OCI-LY3 (cell line): ENCODE data around the gene ZNF488.

Source experiments
- H2AFZ ChIP-seq: fragments of 200-600, 300-600 bp; shearing (Covaris generic); 2 replicates; pipeline ENCODE4 v1.6.0; 2014; ENCODE audit warnings: antibody characterized with exemption, low read depth, low read length
- H3K27ac ChIP-seq: fragments of 200-600, 300-600 bp; sonication (generic); 2 replicates; pipeline ENCODE4 v1.5.1; 2014; ENCODE audit warnings: mild to moderate bottlenecking, low read length, moderate library complexity, mixed read lengths
- H3K27me3 ChIP-seq: fragments of 200-600, 300-600 bp; sonication (generic); 2 replicates; pipeline ENCODE4 v1.6.1; 2014; ENCODE audit warnings: low read depth, low read length, mixed read lengths
- H3K36me3 ChIP-seq: fragments of 200-600, 300-600 bp; sonication (generic); replicated peaks from 2 replicates; pipeline ENCODE3; 2014; ENCODE audit warnings: low read depth, low read length, mixed read lengths
- H3K4me1 ChIP-seq: fragments of 300-600, 200-600 bp; sonication (generic); 2 replicates; pipeline ENCODE4 v1.6.1; 2014; ENCODE audit warnings: low read length, mixed read lengths
- H3K4me2 ChIP-seq: fragments of 200-600, 300-600 bp; sonication (generic); 2 replicates; pipeline ENCODE4 v1.6.1; 2014; ENCODE audit warnings: low read length, mixed read lengths
- H3K4me3 ChIP-seq: fragments of 300-600, 200-600 bp; sonication (generic); 2 replicates; pipeline ENCODE4 v1.5.1; 2014; ENCODE audit warnings: antibody characterized with exemption, mild to moderate bottlenecking, low read length, moderate library complexity
- H3K79me2 ChIP-seq: fragments of 300-600, 200-600 bp; shearing (Covaris generic); 2 replicates; pipeline ENCODE4 v1.6.1; 2014; ENCODE audit warnings: mild to moderate bottlenecking, low read length, mixed read lengths
- H3K9ac ChIP-seq: fragments of 300-600, 200-600 bp; shearing (Covaris generic); 2 replicates; pipeline ENCODE4 v1.6.0; 2014; ENCODE audit warnings: mild to moderate bottlenecking, low read length, moderate library complexity
- H3K9me3 ChIP-seq: fragments of 200-600, 300-600 bp; shearing (Covaris generic); 2 replicates; pipeline ENCODE4 v1.6.1; 2014; ENCODE audit warnings: low read length, mixed read lengths; ENCODE audit not compliant: insufficient read depth
- H4K20me1 ChIP-seq: fragments of 200-600, 300-600 bp; sonication (generic); 2 replicates; pipeline ENCODE4 v1.6.1; 2016; ENCODE audit warnings: low read length, mixed read lengths; ENCODE audit not compliant: insufficient read depth
- EZH2phosphoT487 ChIP-seq: fragments of 200-600 bp; shearing (Covaris generic); IDR thresholded peaks from 2 replicates; pipeline ENCODE4 v1.6.1; 2018; ENCODE audit warnings: antibody characterized with exemption, mixed run types, low read depth
- TF ChIP-seq, protein P1 (sequence below): fragments of 200-600, 300-600 bp; sonication (generic); IDR thresholded peaks from 2 replicates; pipeline ENCODE4 v1.5.1; 2014; ENCODE audit warnings: antibody characterized with exemption, low read length, low read depth

Gene ZNF488

DNA sequence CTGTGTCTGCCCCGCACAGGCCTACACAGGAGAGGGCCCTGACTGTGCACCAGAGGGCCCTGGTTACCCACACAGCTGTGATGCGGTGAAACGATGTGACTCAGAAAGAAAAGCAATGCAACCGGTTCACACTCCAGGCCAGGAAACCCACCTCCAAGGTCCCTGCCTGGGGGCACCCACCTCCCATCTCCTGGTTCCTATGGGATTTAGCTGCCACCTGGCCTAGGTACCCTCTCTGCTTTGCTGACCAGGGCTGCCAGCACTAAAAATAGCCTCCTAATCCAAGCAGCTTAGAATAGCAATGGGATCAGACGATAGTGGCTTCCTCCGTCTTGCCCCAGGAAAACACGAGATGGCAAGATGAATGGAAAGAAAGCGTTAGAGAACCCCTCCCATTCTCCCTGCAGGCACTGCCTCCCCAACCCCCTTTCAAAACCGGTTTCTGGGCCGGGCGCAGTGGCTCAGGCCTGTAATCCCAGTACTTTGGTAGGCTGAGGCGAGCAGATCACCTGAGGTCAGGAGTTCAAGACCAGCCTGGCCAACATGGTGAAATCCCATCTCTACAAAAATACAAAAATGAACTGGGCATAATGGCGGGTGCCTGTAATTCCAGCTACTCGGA is 23.6 kb downstream of the ZNF488 start:
- Histone ChIP-seq H3K27ac (no peak overlapping the region), H3K79me2 (no peaks in the 10 kb centered on the region), H4K20me1 (no peaks in the 10 kb centered on the region), H3K4me3 (no peak overlapping the region), H3K27me3 (no peaks in the 10 kb centered on the region), H3K9me3 (no peaks in the 10 kb centered on the region), H3K4me2 (no peak overlapping the region), H3K9ac (no peak overlapping the region), H3K4me1 (no peaks in the 10 kb centered on the region), H3K36me3 (no peaks in the 10 kb centered on the region), H2AFZ (no peak overlapping the region)
- TF ChIP-seq EZH2phosphoT487, result no peak
- TF ChIP-seq, protein P1, sequence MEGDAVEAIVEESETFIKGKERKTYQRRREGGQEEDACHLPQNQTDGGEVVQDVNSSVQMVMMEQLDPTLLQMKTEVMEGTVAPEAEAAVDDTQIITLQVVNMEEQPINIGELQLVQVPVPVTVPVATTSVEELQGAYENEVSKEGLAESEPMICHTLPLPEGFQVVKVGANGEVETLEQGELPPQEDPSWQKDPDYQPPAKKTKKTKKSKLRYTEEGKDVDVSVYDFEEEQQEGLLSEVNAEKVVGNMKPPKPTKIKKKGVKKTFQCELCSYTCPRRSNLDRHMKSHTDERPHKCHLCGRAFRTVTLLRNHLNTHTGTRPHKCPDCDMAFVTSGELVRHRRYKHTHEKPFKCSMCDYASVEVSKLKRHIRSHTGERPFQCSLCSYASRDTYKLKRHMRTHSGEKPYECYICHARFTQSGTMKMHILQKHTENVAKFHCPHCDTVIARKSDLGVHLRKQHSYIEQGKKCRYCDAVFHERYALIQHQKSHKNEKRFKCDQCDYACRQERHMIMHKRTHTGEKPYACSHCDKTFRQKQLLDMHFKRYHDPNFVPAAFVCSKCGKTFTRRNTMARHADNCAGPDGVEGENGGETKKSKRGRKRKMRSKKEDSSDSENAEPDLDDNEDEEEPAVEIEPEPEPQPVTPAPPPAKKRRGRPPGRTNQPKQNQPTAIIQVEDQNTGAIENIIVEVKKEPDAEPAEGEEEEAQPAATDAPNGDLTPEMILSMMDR, result no peak

DNA sequence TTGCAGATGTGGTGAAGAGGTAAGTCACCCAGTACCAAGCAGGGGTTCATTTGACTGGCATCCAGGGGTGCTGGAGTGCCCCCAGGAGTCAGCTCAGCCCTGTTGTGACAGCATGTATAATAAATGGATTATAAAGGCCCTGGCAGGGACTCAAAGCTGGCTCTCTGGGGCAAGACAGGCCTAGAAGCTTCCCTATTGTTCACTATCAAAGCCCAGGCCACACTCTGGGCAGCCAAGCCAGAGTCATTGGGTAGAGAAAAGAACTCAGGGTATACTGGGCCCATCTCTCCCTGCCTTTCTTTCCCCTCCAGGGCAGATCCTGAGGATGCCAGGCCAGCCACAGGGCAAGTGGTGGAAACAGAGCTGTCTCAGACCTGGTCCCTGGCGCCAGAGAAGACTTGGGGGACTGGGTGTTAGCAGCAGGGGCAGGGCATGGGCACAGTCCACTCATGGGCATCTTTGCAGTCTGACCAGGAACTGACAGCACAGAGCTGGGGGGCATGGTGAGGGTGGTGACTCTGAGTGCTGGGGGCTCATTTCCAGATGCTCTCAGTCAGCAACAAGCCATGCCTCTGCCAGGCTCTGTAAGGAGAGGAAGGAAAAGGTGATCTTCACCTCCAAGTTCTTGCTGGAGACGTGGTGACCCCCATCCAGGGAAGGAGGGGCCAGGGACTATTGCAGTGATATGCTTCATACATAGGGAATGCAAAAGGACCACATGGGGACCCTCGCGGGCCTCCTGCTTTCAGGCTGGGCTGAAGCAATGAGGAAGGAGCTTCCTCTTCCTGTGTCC is 24.3 kb downstream of the ZNF488 start:
- no peak overlapping the region for H3K4me3 ChIP-seq
- H3K36me3 ChIP-seq, result no peaks in the 10 kb centered on the region
- TF ChIP-seq, protein P1, result no peak
- TF ChIP-seq EZH2phosphoT487, result no peak

DNA sequence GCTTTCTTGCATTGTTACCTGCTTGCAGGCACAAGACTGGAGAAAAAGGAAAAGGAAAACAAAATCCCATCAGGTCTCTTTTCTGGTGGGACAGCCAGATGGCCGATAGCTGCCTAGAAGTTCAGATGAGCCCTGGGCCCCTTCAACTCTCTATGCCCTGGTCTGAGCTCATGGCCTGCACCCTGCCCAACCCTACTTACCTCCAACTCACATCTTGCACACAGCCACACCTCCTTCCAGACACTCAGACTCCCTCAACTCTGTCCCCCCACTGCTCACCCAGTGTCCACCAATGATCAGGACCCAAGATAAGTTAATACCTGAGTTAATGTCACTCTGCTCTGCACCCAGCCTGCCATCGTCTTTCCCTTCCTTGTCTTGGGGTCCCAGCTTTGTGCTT is 25.0 kb downstream of the ZNF488 start:
- Histone ChIP-seq H4K20me1 (no peaks in the 10 kb centered on the region), H3K9me3 (no peaks in the 10 kb centered on the region), H3K36me3 (no peaks in the 10 kb centered on the region), H3K27ac (no peak overlapping the region), H3K4me3 (no peak overlapping the region), H3K79me2 (no peaks in the 10 kb centered on the region), H3K4me1 (no peaks in the 10 kb centered on the region), H3K27me3 (no peaks in the 10 kb centered on the region), H2AFZ (no peak overlapping the region), H3K4me2 (no peak overlapping the region), H3K9ac (no peak overlapping the region)
- TF ChIP-seq, protein P1, result no peak
- TF ChIP-seq EZH2phosphoT487, result no peak

More for the DNA sequence above, 24.3 kb downstream of the ZNF488 start:
- H3K79me2 ChIP-seq, result no peaks in the 10 kb centered on the region
- no peaks in the 10 kb centered on the region for H3K4me1 ChIP-seq
- H2AFZ ChIP-seq, result no peak overlapping the region
- H3K9me3 ChIP-seq, result no peaks in the 10 kb centered on the region
- H3K4me2 ChIP-seq, result no peak overlapping the region
- no peak overlapping the region for H3K9ac ChIP-seq
- H4K20me1 ChIP-seq, result no peaks in the 10 kb centered on the region
- no peak overlapping the region for H3K27ac ChIP-seq
- no peaks in the 10 kb centered on the region for H3K27me3 ChIP-seq

DNA sequence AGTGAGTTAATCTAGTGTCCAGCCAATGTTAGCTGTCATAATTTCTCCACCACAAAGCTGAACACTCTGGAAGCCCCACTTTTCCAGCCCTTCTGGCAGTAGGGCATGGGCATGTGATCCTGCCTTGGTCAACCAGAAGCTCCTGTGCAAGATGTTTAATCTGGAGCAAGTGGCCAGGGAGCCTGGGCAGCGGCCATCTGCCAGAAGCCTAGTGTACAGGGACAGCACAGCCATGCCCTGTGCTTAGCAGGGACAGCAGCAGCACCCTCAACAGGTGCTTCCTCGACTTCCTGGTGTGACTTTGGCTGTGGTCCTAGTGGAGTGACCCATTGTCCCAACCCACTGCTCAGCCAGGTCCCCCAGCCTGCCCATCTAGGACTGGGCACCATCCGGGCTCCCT is 25.6 kb downstream of the ZNF488 start:
- H3K79me2 ChIP-seq, result no peaks in the 10 kb centered on the region

More for the DNA sequence above, 25.6 kb downstream of the ZNF488 start:
- Histone ChIP-seq H3K4me3 (no peak overlapping the region), H3K4me2 (no peak overlapping the region), H2AFZ (no peak overlapping the region), H3K9me3 (no peaks in the 10 kb centered on the region), H3K27me3 (no peaks in the 10 kb centered on the region), H3K9ac (no peak overlapping the region), H3K4me1 (no peaks in the 10 kb centered on the region), H3K27ac (no peak overlapping the region), H4K20me1 (no peaks in the 10 kb centered on the region), H3K36me3 (no peaks in the 10 kb centered on the region)
- no peak for TF ChIP-seq EZH2phosphoT487
- TF ChIP-seq, protein P1, result no peak
